Measurements from ENCODE around the gene ABL1.

GRCh38 chr9:130872508-130872907 lies 37.5 kb downstream of the ABL1 start:
- no peak for TF ChIP-seq EZH2phosphoT487 (IDR thresholded peaks at IDR 0.05; ENCODE audit: low read length)
- TF ChIP-seq CTCF (IDR thresholded peaks at IDR 0.05; ENCODE audit: low read length): no peak
